Measurements from ENCODE around the gene RTN4RL1.

DNA sequence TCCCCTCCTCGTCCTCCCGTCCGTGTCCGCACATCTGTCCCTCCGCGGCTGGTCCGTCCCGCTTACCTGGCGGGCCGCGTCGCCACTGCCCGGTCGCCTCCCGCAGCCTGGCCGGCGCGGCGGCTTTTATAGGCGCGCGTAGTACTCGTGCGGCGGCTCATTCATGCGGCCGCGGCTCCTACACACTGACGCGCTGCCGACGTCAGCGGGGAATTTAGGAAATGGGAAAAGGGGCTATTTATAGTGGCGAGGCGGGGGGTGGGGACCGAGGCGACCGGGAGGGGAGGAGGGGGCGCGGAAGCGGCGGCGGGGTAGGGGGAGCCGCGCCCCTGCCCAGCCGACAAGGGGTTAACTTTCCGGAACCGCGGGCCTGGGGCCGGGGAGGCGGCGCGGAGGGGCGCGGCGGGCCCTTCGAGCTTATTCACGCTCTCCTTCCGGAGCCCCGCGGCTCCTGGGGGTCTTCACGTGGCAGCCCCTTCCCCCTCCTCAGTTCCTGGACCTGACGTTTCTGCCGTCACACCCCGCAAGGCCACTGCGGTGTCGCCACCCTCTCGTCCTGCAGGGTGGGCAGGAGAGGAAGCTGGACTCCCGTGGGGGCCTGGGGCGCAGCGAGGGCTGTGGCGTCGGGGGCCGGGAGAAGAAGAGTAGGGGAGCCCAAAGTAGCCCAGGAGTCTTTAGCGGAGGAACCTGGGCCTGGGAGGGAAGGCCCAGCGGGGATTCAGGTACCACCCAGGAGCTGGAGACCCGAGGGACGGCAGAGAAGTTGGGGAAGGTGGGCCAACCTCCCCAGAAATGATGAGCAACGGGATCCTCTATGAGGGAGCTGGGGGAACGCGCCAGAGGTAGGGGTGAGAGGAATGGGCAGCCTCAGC, 26.2 kb upstream of the RTN4RL1 start:
- TF ChIP-seq, protein P1, sequence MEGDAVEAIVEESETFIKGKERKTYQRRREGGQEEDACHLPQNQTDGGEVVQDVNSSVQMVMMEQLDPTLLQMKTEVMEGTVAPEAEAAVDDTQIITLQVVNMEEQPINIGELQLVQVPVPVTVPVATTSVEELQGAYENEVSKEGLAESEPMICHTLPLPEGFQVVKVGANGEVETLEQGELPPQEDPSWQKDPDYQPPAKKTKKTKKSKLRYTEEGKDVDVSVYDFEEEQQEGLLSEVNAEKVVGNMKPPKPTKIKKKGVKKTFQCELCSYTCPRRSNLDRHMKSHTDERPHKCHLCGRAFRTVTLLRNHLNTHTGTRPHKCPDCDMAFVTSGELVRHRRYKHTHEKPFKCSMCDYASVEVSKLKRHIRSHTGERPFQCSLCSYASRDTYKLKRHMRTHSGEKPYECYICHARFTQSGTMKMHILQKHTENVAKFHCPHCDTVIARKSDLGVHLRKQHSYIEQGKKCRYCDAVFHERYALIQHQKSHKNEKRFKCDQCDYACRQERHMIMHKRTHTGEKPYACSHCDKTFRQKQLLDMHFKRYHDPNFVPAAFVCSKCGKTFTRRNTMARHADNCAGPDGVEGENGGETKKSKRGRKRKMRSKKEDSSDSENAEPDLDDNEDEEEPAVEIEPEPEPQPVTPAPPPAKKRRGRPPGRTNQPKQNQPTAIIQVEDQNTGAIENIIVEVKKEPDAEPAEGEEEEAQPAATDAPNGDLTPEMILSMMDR (IDR thresholded peaks at IDR 0.05 in 8 of 11, conservative IDR thresholded peaks at IDR 0.05 in 3 of 11) = no peak
- TF ChIP-seq POLR2A (IDR thresholded peaks at IDR 0.05) = no peak

Data from spleen (tissue), 7 donors.